KBM-7 (cell line): ENCODE measurements around the gene ZFTA.
A peak's percentile ranks its signal among the peaks of the same experiment; 100 is the strongest.

Source experiments
- DNase-seq: peaks from one replicate; pipeline ENCODE4 v3.0.0-alpha.2; 2015
- in situ Hi-C: fragments of 300-500 bp; cut with MboI; formaldehyde crosslinking; loops from 2 replicates; pipeline ENCODE4 v1.14.3; 2020; ENCODE audit warnings: low sequenced_read_pairs, low pct_unique_long_range_greater_than_20kb, mixed read lengths

The ZFTA gene

GRCh38 chr11:63761931-63762653 is 6.5 kb downstream of the ZFTA start:
- in situ Hi-C loops, result no loop called here
- no peak for DNase-seq

DNA sequence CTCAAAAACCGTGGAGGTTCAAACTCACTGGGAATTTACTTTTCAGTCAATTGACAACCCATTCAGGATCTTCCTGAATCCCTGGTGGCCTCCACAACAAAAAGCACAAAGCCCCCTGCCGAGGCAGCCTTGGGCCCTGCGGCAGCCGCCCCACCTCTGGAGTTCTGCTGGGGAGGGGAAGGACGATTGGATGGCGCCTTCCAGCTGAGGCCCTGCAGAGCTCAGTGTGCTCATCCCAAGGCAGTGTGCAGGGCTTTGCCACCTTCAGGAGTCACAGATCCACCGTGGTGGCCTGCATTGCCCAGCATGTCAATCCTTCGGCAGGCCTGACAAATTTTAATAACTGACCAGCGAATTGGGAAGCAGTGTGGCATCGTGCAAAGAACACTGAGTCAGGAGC is 7.4 kb downstream of the ZFTA start:
- DNase-seq, result no peak
- in situ Hi-C loops, result no loop called here

DNA sequence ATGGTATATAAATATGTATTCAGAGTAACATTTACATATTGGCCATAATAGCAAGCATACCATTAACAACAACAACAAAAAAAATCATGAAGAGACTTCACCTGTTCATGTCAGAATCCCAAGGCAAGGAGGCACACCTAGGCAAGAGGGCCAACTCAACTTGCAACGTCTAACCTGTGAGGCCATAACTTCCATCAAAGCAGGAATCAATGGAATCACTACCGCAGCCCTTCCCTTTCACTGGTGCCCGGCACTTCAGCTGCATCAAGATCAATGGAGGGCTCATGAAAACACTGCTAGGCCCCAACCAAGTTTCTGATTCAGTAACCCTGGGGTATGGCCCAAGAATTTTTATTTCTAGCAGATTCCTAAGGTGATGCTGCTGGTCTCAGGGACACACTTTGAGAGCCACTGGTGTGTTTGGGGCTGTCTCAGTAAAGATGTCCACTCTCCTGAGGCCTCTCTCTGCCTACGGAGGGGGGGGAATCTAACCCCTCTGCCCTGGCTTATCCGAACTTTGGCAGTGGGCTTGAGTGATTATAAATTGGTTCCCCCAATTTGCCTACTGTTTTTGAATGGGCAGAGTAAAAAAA is 8.0 kb downstream of the ZFTA start:
- in situ Hi-C loops, result no loop called here
- DNase-seq, result no peak

- no peak for DNase-seq
- in situ Hi-C loops, result no loop called here
Observed at GRCh38 chr11:63756919-63757761, 11.4 kb downstream of the ZFTA start.

DNA sequence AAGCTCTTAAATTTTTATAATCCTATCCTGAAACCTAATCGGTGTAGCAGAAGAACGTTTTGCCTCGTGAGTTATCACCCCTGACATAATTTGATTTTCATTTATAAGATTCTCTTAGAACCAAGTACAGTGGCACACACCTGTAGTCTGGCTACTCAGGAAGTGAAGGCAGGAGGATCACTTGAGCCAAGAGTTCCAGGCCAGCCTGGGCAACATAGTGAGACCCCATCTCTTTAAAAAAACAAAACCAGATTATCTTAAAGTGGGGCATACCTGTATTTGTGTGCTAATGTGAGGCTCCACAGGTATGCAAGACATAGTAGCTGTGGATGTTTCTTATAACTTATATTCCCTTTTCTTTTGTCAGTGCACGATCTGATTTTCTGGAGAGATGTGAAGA is 19.0 kb downstream of the ZFTA start:
- no peak for DNase-seq
- in situ Hi-C loops, result no loop called here

DNA sequence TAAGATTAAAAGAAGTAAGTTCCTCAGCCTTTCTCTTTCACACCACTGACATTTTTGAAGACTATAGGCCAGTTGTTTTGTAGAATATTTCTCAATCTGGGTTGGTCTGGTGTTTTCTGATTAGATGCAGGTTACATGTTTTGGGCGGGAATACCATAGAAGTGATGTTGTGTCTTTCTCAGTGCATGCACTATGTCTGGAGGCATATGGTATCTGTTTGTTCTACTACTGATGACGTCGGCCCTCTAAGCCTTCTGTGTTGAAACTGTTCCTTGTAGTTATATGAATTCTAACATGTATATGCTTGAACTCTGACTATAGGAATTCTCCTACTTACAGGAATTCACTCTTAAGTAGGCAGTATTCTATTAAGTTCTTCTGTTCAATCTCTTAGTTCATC is 21.6 kb downstream of the ZFTA start:
- DNase-seq, result no peak
- in situ Hi-C loops, result no loop called here

DNA sequence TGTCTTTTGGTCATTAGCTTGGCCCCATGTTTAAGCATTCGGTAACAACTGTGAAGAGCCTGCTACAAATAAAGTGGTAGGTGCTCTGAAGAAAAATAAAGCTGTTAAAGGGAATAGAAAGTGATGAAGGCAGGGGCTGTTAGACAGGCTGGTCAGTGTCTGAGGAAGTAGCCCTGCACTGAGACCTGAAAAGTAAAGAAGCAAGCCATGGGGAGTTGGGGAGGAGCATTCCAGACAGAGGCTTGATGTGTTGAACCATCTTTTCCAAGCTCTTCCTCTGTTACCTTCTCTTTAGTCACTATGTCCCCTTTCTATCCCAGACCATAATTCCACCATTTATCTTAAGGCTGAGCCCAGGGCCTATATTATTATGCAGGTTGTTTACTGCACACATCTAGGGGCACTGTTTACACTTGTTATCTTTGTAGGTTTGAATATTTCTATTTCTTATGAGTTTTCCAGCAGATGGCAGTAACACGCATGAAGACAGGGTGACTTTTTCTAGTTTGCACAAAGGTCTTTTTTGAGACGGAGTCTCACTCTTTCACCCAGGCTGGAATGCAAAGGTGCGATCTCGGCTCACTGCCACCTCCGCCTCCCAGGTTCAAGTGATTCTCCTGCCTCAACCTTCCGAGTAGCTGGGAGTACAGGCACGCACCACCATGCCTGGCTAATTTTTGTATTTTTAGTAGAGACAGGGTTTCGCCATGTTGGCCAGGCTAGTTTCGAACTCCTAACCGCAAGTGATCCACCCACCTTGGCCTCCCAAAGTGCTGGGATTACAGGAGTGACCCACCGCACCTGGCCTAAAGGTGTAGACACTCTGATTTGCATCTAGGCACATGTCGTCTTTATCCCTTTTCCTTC is 23.0 kb downstream of the ZFTA start:
- in situ Hi-C loops, result no loop called here
- DNase-seq, result peak; percentile 18

DNA sequence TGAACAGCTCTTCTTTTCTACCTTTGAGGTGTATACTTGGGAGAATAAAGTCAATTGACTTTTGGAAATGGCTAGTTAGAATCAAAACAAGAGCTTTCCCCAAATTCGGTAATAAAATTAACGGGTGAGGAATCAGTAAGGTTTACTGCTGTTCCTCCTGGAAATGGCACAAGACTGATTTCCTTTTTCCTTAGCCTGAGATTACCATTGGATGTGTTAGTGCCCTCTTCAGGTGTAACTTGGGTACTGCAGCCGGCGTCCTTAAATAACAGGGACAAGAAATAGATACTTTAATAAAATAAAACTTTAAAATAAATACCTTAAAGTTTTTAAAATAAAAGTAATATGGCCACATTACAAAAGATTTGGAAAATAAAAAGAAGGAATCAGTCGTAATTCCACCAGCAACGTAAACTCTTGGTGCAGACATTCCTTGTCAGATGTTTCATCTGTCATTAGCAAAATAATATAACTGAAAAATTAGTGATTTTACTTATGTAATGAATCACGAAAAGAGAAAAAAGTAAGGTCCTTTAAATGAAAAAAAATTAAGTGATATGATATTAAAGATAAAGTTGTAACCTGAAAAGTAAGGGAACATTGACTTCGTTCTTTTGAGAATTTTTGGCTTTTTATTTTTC is 29.7 kb downstream of the ZFTA start:
- DNase-seq, result peak; percentile 87
- in situ Hi-C loops, result no loop called here

DNA sequence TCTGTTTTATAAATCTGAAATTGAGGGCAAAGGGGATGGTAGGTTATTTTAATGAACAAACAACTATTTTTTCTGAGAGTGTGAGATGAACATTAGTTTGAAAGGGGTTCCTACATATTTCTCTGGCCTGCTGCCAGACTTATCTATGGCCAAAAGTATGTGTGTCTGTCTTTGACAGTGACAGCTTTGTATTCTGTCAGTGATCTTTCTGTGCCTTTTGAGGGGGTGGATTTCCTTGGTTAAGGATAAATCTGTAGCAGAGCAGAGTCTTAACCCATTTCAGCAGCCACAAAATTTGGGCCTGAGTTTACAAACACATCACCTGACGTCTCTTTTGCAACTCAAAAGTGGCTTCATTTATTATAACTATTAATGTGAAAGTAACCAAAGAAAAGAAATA is 30.9 kb downstream of the ZFTA start:
- no peak for DNase-seq
- in situ Hi-C loops, result no loop called here

GRCh38 chr11:63736864-63737263 is 31.7 kb downstream of the ZFTA start:
- DNase-seq, result no peak
- in situ Hi-C loops, result no loop called here

- in situ Hi-C loops, result no loop called here
- no peak for DNase-seq
Observed at GRCh38 chr11:63729326-63729725, 39.2 kb downstream of the ZFTA start.

DNA sequence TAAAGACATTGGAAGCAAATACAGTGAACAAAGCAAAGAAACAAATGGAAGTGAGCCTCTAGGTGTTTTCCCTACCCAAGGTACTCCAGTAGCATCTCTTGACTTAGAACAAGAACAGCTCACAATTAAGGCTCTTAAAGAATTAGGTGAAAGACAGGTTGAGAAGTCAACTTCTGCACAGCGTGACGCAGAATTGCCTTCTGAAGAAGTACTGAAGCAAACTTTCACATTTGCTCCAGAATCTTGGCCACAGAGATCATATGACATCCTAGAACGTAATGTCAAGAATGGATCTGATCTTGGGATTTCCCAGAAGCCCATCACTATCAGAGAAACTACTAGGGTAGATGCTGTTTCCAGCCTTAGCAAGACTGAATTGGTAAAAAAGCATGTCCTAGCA is 48.0 kb downstream of the ZFTA start:
- no peak for DNase-seq
- in situ Hi-C loops, result no loop called here

DNA sequence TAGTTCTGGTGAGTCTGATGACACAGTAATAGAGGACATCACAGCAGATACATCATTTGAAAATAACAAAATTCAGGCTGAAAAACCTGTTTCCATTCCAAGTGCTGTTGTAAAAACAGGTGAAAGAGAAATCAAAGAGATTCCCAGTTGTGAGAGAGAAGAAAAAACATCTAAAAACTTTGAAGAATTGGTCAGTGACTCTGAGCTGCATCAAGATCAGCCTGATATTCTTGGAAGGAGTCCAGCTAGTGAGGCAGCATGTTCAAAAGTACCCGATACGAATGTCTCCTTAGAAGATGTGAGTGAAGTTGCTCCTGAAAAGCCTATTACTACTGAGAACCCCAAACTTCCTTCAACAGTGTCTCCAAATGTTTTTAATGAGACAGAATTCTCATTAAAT is 48.6 kb downstream of the ZFTA start:
- DNase-seq, result no peak
- in situ Hi-C loops, result no loop called here

- DNase-seq, result no peak
Observed at GRCh38 chr11:63719001-63719400, 49.6 kb downstream of the ZFTA start.

More at GRCh38 chr11:63719001-63719400, 49.6 kb downstream of the ZFTA start:
- in situ Hi-C loops, result no loop called here
